HepG2 (cell line): Measurements from ENCODE around the gene MED13L. TPM values are rescaled to one million over a fixed set of nuclear protein-coding genes. Genes with fewer than 3 reads are reported as not detected.

ENCODE experiments used
- ATAC-seq: fragments of 200-7000 bp; cut with Tn5 transposase; 3 replicates; pipeline ENCODE4 v1.9.1; 2020; ENCODE audit warnings: mild to moderate bottlenecking, moderate library complexity
- BruUV-seq: library from RNA; stranded (reverse); fragments of 400-500 nt; replicated peaks from 2 replicates; lab custom pipeline; 2021; lab: Mats Ljungman, UMichigan
- CTCF ChIA-PET: fragments of 300-600 bp; formaldehyde crosslinking; extraction: SDS; loops from one replicate; lab custom pipeline; 2021; ENCODE audit warnings: low total read pairs, inconsistent platforms, low intra/inter-chr PET ratio; lab: Yijun Ruan, JAX
- POLR2A ChIA-PET: fragments of 350-600 bp; sonication (Branson Sonifier 250); formaldehyde crosslinking; loops from one replicate; lab custom pipeline; 2020; ENCODE audit warnings: antibody characterized with exemption, inconsistent platforms; lab: Yijun Ruan, JAX
- DNase-seq: peaks from one replicate; pipeline ENCODE4 v3.0.0-alpha.2; 2015; ENCODE audit warnings: low spot score
- FAIRE-seq: peaks from 3 replicates; lab custom pipeline; 2011; peaks lifted over from hg19 to GRCh38; lab: Jason Lieb, UNC
- H2AFZ ChIP-seq: one replicate; pipeline ENCODE4 v1.6.1; 2011; ENCODE audit warnings: low read length, inconsistent platforms
- H3K27ac ChIP-seq: fragments of 300-600 bp; 3 replicates; pipeline ENCODE4 v1.8.0; 2011; ENCODE audit warnings: mixed run types, mild to moderate bottlenecking, mixed read lengths, low read length, inconsistent platforms; ENCODE audit not compliant: insufficient read depth; ENCODE audit errors: extremely low read length
- H3K27me3 ChIP-seq, 2 experiments: fragments of 200-600 bp in 1 of 2; 2 replicates in 1 of 2; 3 replicates in 1 of 2; pipeline versions ENCODE4 v1.6.0 to v1.8.0; 2011; ENCODE audit warnings: low read length in 2 of 2, mild to moderate bottlenecking in 2 of 2, moderate library complexity in 2 of 2, inconsistent platforms in 1 of 2; ENCODE audit not compliant: insufficient read depth in 2 of 2, control insufficient read depth in 1 of 2
- H3K36me3 ChIP-seq, 2 experiments: fragments of 200-600 bp in 1 of 2; replicated peaks in 1 of 2; 2 replicates in 1 of 2; 3 replicates in 1 of 2; pipeline versions ENCODE4 v1.5.1 to v1.8.0; 2011; ENCODE audit warnings: low read length in 2 of 2, inconsistent platforms in 1 of 2; ENCODE audit not compliant: insufficient read depth in 2 of 2, control insufficient read depth in 1 of 2
- H3K4me1 ChIP-seq: 2 replicates; pipeline ENCODE4 v1.5.1; 2012; ENCODE audit warnings: low read length, inconsistent platforms; ENCODE audit not compliant: insufficient read depth
- H3K4me2 ChIP-seq: 2 replicates; pipeline ENCODE4 v1.6.0; 2011; ENCODE audit warnings: low read depth, low read length, inconsistent platforms
- H3K4me3 ChIP-seq, 3 experiments: fragments of 200-600 bp in 1 of 3; sonication (generic), shearing (Covaris generic) in 1 of 3; replicated peaks in 1 of 3; 2 replicates each; pipeline ENCODE4 v1.5.1; 2011 to 2016; ENCODE audit warnings: low read length in 3 of 3, inconsistent platforms in 2 of 3, low read depth in 2 of 3, mild to moderate bottlenecking in 2 of 3, control low read depth in 1 of 3, mixed read lengths in 1 of 3; ENCODE audit not compliant: insufficient read depth in 1 of 3
- H3K79me2 ChIP-seq: one replicate; pipeline ENCODE4 v1.6.1; 2011; ENCODE audit warnings: low read length, inconsistent platforms; ENCODE audit not compliant: insufficient read depth
- H3K9ac ChIP-seq: 2 replicates; pipeline ENCODE4 v1.6.0; 2011; ENCODE audit warnings: mild to moderate bottlenecking, low read depth, low read length, inconsistent platforms; ENCODE audit not compliant: insufficient read depth
- H3K9me3 ChIP-seq: 2 replicates; pipeline ENCODE4 v1.5.1; 2012; ENCODE audit warnings: mild to moderate bottlenecking, low read length
- H4K20me1 ChIP-seq: 2 replicates; pipeline ENCODE4 v1.6.0; 2011; ENCODE audit warnings: inconsistent platforms, mild to moderate bottlenecking, low read length, moderate library complexity; ENCODE audit not compliant: insufficient read depth
- CENPX ChIP-seq: sonication (generic); formaldehyde crosslinking; IDR thresholded peaks from 2 replicates; pipeline ENCODE4 v1.9.0; 2021; ENCODE audit warnings: mild to moderate bottlenecking, missing genetic modification reagents, moderate library complexity
- MTA3 ChIP-seq: sonication (generic); formaldehyde crosslinking; IDR thresholded peaks from 2 replicates; pipeline ENCODE4 v1.4.0; 2020; ENCODE audit warnings: missing genetic modification reagents
- ZFP36 ChIP-seq: fragments of 150-350 bp; IDR thresholded peaks from 2 replicates; pipeline ENCODE4 v1.6.1; 2018; ENCODE audit warnings: borderline replicate concordance, low read length, low read depth; ENCODE audit not compliant: partially characterized antibody
- ZMYM3 ChIP-seq: sonication (generic); formaldehyde crosslinking; IDR thresholded peaks from 2 replicates; pipeline ENCODE4 v1.5.1; 2020; ENCODE audit warnings: mild to moderate bottlenecking, missing genetic modification reagents
- ZNF530 ChIP-seq: sonication (generic); formaldehyde crosslinking; IDR thresholded peaks from 2 replicates; pipeline ENCODE4 v1.5.0; 2020; ENCODE audit warnings: low read depth, mild to moderate bottlenecking, missing genetic modification reagents
- WGBS: methylation state at CpG from one replicate; pipeline ENCODE4 v1.1.6; 2017; ENCODE audit warnings: low lambda C conversion rate; 5-methylcytosine and 5-hydroxymethylcytosine counted together
- in situ Hi-C: cut with HindIII; loops from 2 replicates; pipeline ENCODE4 v1.10.0; 2017; ENCODE audit warnings: low pct_unique_long_range_greater_than_20kb; ENCODE audit not compliant: extremely low pct_ligation_motif_present
- intact Hi-C: fragments of 100-400 bp; cut with micrococcal nuclease; formaldehyde crosslinking; loops from one replicate; pipeline ENCODE4 v1.10.0; 2022; ENCODE audit not compliant: unreplicated experiment
- polyA plus RNA-seq, 8 experiments: library from polyadenylated mRNA; depleted of rRNA in 3 of 8; stranded (reverse) in 7 of 8; unstranded in 1 of 8; fragments of >200 nt; fragmentation: Illumina TruSeq in 4 of 8; extraction: Trizol in 4 of 8; gene quantifications; 2 replicates each; pipeline versions ENCODE4 v1.2.1 to v1.2.3, GENCODE V29; 2011 to 2016; ENCODE audit warnings: low read depth in 4 of 8, missing spikeins in 1 of 8, mixed read lengths in 1 of 8; ENCODE audit not compliant: insufficient read depth in 1 of 8
- total RNA-seq, 5 experiments: library from RNA; depleted of rRNA; stranded (reverse); fragments of >200 nt; fragmentation: Illumina TruSeq; extraction: Trizol; gene quantifications; 2 replicates each; pipeline ENCODE4 v1.2.3, GENCODE V29; 2016; ENCODE audit warnings: low read depth in 1 of 5
- TF ChIP-seq, protein P1 (sequence below): sonication (generic); formaldehyde crosslinking; IDR thresholded peaks from 2 replicates; pipeline ENCODE4 v1.4.0; 2020; ENCODE audit warnings: mild to moderate bottlenecking, missing genetic modification reagents
- TF ChIP-seq, protein P2 (sequence below): IDR thresholded peaks from 2 replicates; pipeline ENCODE4 v1.6.1; 2016; ENCODE audit warnings: missing compliant biosample characterization, missing genetic modification reagents, borderline replicate concordance
- TF ChIP-seq, protein P3 (sequence below): IDR thresholded peaks from 2 replicates; pipeline ENCODE4 v1.6.1; 2016; ENCODE audit warnings: low read depth, missing genetic modification reagents, missing compliant biosample characterization

The MED13L gene
- total and polyA plus RNA-seq, 2 of the 13 experiments (the other 11 are each of a cell fraction or from before 2014, with no cell fraction given) = 24.8 to 38.9 TPM

DNA sequence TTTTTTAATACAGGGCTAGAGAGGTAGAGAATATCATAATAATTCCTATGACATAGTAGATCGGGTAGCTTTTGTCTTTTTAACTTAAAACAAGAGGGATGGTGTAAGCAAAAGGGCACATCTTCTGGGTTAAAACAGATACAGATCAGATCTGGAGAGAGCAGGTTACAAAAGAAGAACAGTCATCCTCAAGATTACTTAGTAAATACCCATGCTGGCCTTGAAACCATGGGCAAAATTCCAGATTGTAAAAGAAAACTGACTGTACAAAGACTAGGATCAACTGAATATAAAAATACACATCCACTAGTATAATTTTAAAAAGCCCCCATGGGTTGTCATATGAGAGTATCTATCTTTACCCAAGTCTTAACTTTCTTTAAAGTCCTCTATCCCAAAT, 76.7 kb downstream of the MED13L start:
- FAIRE-seq (no peak), ATAC-seq (no peak), DNase-seq (no peak)
- H3K9me3 ChIP-seq = no peaks in the 10 kb centered on the region
- peaks cover 5% of the 10 kb centered on the region for H4K20me1 ChIP-seq
- peaks cover 38% of the 10 kb centered on the region for H3K79me2 ChIP-seq
- H3K9ac ChIP-seq = no peak overlapping the region
- in situ Hi-C loops (no loop called here), intact Hi-C loops (no loop called here)
- no peak overlapping the region for H2AFZ ChIP-seq
- TF ChIP-seq ZFP36 (no peak), MTA3 (CRISPR knock-in tag) (no peak), ZNF530 (CRISPR knock-in tag) (no peak), CENPX (no peak), ZMYM3 (CRISPR knock-in tag) (no peak)
- TF ChIP-seq, protein P1, sequence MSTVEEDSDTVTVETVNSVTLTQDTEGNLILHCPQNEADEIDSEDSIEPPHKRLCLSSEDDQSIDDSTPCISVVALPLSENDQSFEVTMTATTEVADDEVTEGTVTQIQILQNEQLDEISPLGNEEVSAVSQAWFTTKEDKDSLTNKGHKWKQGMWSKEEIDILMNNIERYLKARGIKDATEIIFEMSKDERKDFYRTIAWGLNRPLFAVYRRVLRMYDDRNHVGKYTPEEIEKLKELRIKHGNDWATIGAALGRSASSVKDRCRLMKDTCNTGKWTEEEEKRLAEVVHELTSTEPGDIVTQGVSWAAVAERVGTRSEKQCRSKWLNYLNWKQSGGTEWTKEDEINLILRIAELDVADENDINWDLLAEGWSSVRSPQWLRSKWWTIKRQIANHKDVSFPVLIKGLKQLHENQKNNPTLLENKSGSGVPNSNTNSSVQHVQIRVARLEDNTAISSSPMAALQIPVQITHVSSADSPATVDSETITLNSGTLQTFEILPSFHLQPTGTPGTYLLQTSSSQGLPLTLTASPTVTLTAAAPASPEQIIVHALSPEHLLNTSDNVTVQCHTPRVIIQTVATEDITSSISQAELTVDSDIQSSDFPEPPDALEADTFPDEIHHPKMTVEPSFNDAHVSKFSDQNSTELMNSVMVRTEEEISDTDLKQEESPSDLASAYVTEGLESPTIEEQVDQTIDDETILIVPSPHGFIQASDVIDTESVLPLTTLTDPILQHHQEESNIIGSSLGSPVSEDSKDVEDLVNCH (CRISPR knock-in tag) = no peak
- TF ChIP-seq, protein P2, sequence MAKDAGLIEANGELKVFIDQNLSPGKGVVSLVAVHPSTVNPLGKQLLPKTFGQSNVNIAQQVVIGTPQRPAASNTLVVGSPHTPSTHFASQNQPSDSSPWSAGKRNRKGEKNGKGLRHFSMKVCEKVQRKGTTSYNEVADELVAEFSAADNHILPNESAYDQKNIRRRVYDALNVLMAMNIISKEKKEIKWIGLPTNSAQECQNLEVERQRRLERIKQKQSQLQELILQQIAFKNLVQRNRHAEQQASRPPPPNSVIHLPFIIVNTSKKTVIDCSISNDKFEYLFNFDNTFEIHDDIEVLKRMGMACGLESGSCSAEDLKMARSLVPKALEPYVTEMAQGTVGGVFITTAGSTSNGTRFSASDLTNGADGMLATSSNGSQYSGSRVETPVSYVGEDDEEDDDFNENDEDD (CRISPR knock-in tag) = no peak
- TF ChIP-seq, protein P3, sequence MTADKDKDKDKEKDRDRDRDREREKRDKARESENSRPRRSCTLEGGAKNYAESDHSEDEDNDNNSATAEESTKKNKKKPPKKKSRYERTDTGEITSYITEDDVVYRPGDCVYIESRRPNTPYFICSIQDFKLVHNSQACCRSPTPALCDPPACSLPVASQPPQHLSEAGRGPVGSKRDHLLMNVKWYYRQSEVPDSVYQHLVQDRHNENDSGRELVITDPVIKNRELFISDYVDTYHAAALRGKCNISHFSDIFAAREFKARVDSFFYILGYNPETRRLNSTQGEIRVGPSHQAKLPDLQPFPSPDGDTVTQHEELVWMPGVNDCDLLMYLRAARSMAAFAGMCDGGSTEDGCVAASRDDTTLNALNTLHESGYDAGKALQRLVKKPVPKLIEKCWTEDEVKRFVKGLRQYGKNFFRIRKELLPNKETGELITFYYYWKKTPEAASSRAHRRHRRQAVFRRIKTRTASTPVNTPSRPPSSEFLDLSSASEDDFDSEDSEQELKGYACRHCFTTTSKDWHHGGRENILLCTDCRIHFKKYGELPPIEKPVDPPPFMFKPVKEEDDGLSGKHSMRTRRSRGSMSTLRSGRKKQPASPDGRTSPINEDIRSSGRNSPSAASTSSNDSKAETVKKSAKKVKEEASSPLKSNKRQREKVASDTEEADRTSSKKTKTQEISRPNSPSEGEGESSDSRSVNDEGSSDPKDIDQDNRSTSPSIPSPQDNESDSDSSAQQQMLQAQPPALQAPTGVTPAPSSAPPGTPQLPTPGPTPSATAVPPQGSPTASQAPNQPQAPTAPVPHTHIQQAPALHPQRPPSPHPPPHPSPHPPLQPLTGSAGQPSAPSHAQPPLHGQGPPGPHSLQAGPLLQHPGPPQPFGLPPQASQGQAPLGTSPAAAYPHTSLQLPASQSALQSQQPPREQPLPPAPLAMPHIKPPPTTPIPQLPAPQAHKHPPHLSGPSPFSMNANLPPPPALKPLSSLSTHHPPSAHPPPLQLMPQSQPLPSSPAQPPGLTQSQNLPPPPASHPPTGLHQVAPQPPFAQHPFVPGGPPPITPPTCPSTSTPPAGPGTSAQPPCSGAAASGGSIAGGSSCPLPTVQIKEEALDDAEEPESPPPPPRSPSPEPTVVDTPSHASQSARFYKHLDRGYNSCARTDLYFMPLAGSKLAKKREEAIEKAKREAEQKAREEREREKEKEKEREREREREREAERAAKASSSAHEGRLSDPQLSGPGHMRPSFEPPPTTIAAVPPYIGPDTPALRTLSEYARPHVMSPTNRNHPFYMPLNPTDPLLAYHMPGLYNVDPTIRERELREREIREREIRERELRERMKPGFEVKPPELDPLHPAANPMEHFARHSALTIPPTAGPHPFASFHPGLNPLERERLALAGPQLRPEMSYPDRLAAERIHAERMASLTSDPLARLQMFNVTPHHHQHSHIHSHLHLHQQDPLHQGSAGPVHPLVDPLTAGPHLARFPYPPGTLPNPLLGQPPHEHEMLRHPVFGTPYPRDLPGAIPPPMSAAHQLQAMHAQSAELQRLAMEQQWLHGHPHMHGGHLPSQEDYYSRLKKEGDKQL (CRISPR knock-in tag) = no peak
- H3K36me3 ChIP-seq = no peaks in the 10 kb centered on the region; a peak in 1 of 5 replicates
- no peak overlapping the region for H3K27ac ChIP-seq
- BruUV-seq = no TSS peak
- ChIA-PET POLR2A (no interaction called here), CTCF (no interaction called here)
- peaks cover 6% of the 10 kb centered on the region; the same call in 1 of the 2 replicates for H3K4me1 ChIP-seq
- 98% methylated on average over 1 of the region's 1 CpG for whole genome bisulfite sequencing
- H3K27me3 ChIP-seq = no peaks in the 10 kb centered on the region
- no peak overlapping the region for H3K4me2 ChIP-seq
- H3K4me3 ChIP-seq = no peak overlapping the region
